Endothelial cell of umbilical vein (primary cell): ENCODE data around the gene CTDSPL. TPM values are rescaled to one million over a fixed set of nuclear protein-coding genes. Genes with fewer than 3 reads are reported as not detected.

Experiments
- BruUV-seq: library from RNA; stranded (reverse); fragments of 400-500 nt; replicated peaks from 2 replicates; lab custom pipeline; 2021; lab: Mats Ljungman, UMichigan
- CTCF ChIA-PET: fragments of 300-600, 350-600 bp; sonication (Branson Sonifier 250); formaldehyde crosslinking; loops from one replicate; lab custom pipeline; 2021; ENCODE audit warnings: antibody characterized with exemption, inconsistent platforms; lab: Charles Lee
- POLR2A ChIA-PET: fragments of 300-600, 350-600 bp; sonication (Branson Sonifier 250); formaldehyde crosslinking; loops from one replicate; lab custom pipeline; 2021; ENCODE audit warnings: antibody characterized with exemption, inconsistent platforms; lab: Charles Lee
- DNase-seq: peaks from one replicate; pipeline ENCODE4 v3.0.0-alpha.2; 2011; ENCODE audit warnings: low read depth, low spot score
- FAIRE-seq: peaks from 2 replicates; lab custom pipeline; 2011; peaks lifted over from hg19 to GRCh38; lab: Jason Lieb, UNC
- H2AFZ ChIP-seq: 2 replicates; pipeline ENCODE4 v1.6.0; 2012; ENCODE audit warnings: low read depth, low read length, control low read depth, inconsistent platforms
- H3K27ac ChIP-seq: 2 replicates; pipeline ENCODE4 v1.5.1; 2011; ENCODE audit warnings: low read depth, mild to moderate bottlenecking, control low read depth, low read length, moderate library complexity; ENCODE audit not compliant: insufficient read depth
- H3K27me3 ChIP-seq, 2 experiments: 2 replicates each; pipeline versions ENCODE4 v1.6.0 to v1.6.1; 2011; ENCODE audit warnings: low read length in 2 of 2, mixed read lengths in 1 of 2; ENCODE audit not compliant: control insufficient read depth in 2 of 2, insufficient read depth in 2 of 2
- H3K36me3 ChIP-seq, 2 experiments: 2 replicates in 1 of 2; 3 replicates in 1 of 2; pipeline ENCODE4 v1.5.1; 2011; ENCODE audit warnings: low read length in 2 of 2, mild to moderate bottlenecking in 1 of 2, moderate library complexity in 1 of 2; ENCODE audit not compliant: control insufficient read depth in 2 of 2, insufficient read depth in 2 of 2; ENCODE audit errors: extremely low read depth in 1 of 2
- H3K4me1 ChIP-seq: 3 replicates; pipeline ENCODE4 v1.5.1; 2011; ENCODE audit warnings: mild to moderate bottlenecking, low read length; ENCODE audit not compliant: control insufficient read depth, insufficient read depth; ENCODE audit errors: extremely low read depth
- H3K4me2 ChIP-seq: 2 replicates; pipeline ENCODE4 v1.6.1; 2011; ENCODE audit warnings: low read length, control low read depth, mixed read lengths; ENCODE audit not compliant: insufficient read depth
- H3K4me3 ChIP-seq, 3 experiments: fragments of 200-600 bp in 1 of 3; sonication (generic), shearing (Covaris generic) in 1 of 3; replicated peaks in 1 of 3; 2 replicates each; pipeline ENCODE4 v1.5.1; 2011 to 2016; ENCODE audit warnings: control low read depth in 3 of 3, low read length in 3 of 3, mild to moderate bottlenecking in 2 of 3, inconsistent platforms in 1 of 3, low read depth in 1 of 3, moderate library complexity in 1 of 3; ENCODE audit not compliant: insufficient read depth in 1 of 3
- H3K79me2 ChIP-seq: 2 replicates; pipeline ENCODE4 v1.6.0; 2012; ENCODE audit warnings: low read length, inconsistent platforms; ENCODE audit not compliant: control insufficient read depth, insufficient read depth
- H3K9ac ChIP-seq: replicated peaks from 2 replicates; pipeline ENCODE3; 2011; ENCODE audit warnings: low read length, control low read depth; ENCODE audit not compliant: insufficient read depth; ENCODE audit errors: extremely low read depth
- H3K9me1 ChIP-seq: replicated peaks from 3 replicates; pipeline ENCODE4 v1.6.0; 2011; ENCODE audit warnings: mild to moderate bottlenecking, low read length; ENCODE audit not compliant: control insufficient read depth, insufficient read depth; ENCODE audit errors: extremely low read depth
- H3K9me3 ChIP-seq: replicated peaks from 2 replicates; pipeline ENCODE4 v1.5.1; 2012; ENCODE audit warnings: low read length, inconsistent platforms; ENCODE audit not compliant: control insufficient read depth, insufficient read depth
- H4K20me1 ChIP-seq: replicated peaks from 2 replicates; pipeline ENCODE3; 2011; ENCODE audit warnings: mild to moderate bottlenecking, low read length; ENCODE audit not compliant: control insufficient read depth, insufficient read depth; ENCODE audit errors: extremely low read depth
- CTCF ChIP-seq, 2 donors: IDR thresholded peaks; 1 replicate in 1 of 2; 2 replicates in 1 of 2; pipeline ENCODE4 v1.5.1; 2011; ENCODE audit warnings: low read length in 2 of 2, mild to moderate bottlenecking in 2 of 2, moderate library complexity in 2 of 2, control low read depth in 1 of 2, inconsistent platforms in 1 of 2, low read depth in 1 of 2; ENCODE audit not compliant: insufficient read depth in 1 of 2; ENCODE audit errors: extremely low read depth in 1 of 2
- FOS ChIP-seq: IDR thresholded peaks from 2 replicates; pipeline ENCODE4 v1.6.1; 2011; ENCODE audit warnings: mild to moderate bottlenecking, low read length, moderate library complexity, borderline replicate concordance; ENCODE audit not compliant: insufficient read depth
- GATA2 ChIP-seq: IDR thresholded peaks from 2 replicates; pipeline ENCODE4 v1.7.0; 2011; ENCODE audit warnings: low read depth, mild to moderate bottlenecking, moderate library complexity, mixed read lengths, low read length; ENCODE audit not compliant: insufficient read length, insufficient read depth
- JUN ChIP-seq: IDR thresholded peaks from 2 replicates; pipeline ENCODE4 v1.6.1; 2011; ENCODE audit warnings: borderline replicate concordance, low read depth; ENCODE audit not compliant: insufficient read length, insufficient read depth
- MAX ChIP-seq: IDR thresholded peaks from 2 replicates; pipeline ENCODE4 v1.6.1; 2011; ENCODE audit not compliant: insufficient read depth, insufficient read length
- MYC ChIP-seq: IDR thresholded peaks from one replicate; pipeline ENCODE4 v1.6.1; 2011; ENCODE audit warnings: mild to moderate bottlenecking, low read depth, low read length
- POLR2A ChIP-seq: IDR thresholded peaks from 2 replicates; pipeline ENCODE4 v1.6.1; 2012; ENCODE audit warnings: low read depth, mild to moderate bottlenecking, control low read depth, low read length
- dilution Hi-C: fragments of 300-500 bp; cut with MboI; formaldehyde crosslinking; loops from one replicate; pipeline ENCODE4 v1.15.0; 2019; ENCODE audit warnings: low sequenced_read_pairs; ENCODE audit not compliant: extremely low pct_ligation_motif_present
- intact Hi-C: fragments of 100-400 bp; cut with micrococcal nuclease; formaldehyde crosslinking; loops from one replicate; pipeline ENCODE4 v1.10.0; 2022
- polyA plus RNA-seq, 4 experiments: library from polyadenylated mRNA; depleted of rRNA in 3 of 4; stranded (reverse) in 3 of 4; unstranded in 1 of 4; fragments of >200 nt; gene quantifications; 2 replicates each; pipeline versions ENCODE4 v1.2.1 to v1.2.3, GENCODE V29; 2011 to 2012; ENCODE audit warnings: missing spikeins in 1 of 4
- total RNA-seq: library from RNA; stranded (reverse); gene quantifications from 2 replicates; pipeline ENCODE4 v1.2.3, GENCODE V29; 2021

CTDSPL gene
- total and polyA plus RNA-seq, 2 donors (not counting 3 experiments of a cell fraction or from before 2014, with no cell fraction given), result 30.1 to 43.2 TPM

DNA sequence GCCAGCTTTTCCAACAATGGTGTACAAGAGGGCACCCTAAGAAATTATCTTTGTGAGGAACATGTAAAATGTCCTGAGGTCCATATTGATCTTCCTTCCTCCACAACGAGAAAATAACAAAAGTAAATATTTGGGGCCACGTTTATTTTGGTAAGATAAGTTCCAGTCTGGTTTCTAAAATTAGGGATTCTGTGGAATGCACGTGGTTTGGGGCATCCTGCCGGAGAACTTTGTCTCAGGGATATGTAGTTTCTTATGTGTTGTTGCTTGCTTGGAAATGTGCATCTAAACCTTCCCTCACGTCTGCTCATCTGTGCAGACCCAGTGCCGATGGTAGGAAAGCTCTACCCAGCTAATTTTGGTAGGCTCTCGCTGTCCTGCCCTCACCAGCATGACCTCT is 62.8 kb downstream of the CTDSPL start:
- Histone ChIP-seq H3K9me3 (no peaks in the 10 kb centered on the region), H3K27me3 (no peaks in the 10 kb centered on the region), H3K4me3 (no peak overlapping the region), H4K20me1 (no peaks in the 10 kb centered on the region), H3K9ac (no peak overlapping the region), H3K36me3 (no peaks in the 10 kb centered on the region), H3K4me2 (no peak overlapping the region), H2AFZ (no peak overlapping the region), H3K9me1 (no peaks in the 10 kb centered on the region), H3K4me1 (peaks cover 2% of the 10 kb centered on the region), H3K79me2 (no peaks in the 10 kb centered on the region), H3K27ac (no peak overlapping the region)
- DNase-seq (no peak), FAIRE-seq (no peak)
- intact Hi-C loops (no loop called here), dilution Hi-C loops (no loop called here)
- TF ChIP-seq FOS, result no peak
- no peak for TF ChIP-seq JUN
- TF ChIP-seq CTCF (IDR thresholded peaks at IDR 0.05; ENCODE audit: extremely low read depth in 1 of 2, insufficient read depth in 1 of 2, low read depth in 1 of 2, low read length in 2 of 2), result no peak
- TF ChIP-seq MYC, result no peak
- TF ChIP-seq POLR2A, result no peak
- no peak for TF ChIP-seq MAX
- no peak for TF ChIP-seq GATA2
- POLR2A ChIA-PET, result no interaction called here
- CTCF ChIA-PET, result interaction anchor here (3.4 kb wide), 1 partner anchor 43 kb away, joined by 16 read pairs; no protein-coding TSS in a partner anchor
- BruUV-seq, result no TSS peak
